ENCODE measurements around the gene RNF151.
"Not testable (repeated sequence)": the region's sequence is repeated elsewhere in the genome, so short reads cannot be mapped to it uniquely, and the experiment has no call there.

RNF151 gene

DNA sequence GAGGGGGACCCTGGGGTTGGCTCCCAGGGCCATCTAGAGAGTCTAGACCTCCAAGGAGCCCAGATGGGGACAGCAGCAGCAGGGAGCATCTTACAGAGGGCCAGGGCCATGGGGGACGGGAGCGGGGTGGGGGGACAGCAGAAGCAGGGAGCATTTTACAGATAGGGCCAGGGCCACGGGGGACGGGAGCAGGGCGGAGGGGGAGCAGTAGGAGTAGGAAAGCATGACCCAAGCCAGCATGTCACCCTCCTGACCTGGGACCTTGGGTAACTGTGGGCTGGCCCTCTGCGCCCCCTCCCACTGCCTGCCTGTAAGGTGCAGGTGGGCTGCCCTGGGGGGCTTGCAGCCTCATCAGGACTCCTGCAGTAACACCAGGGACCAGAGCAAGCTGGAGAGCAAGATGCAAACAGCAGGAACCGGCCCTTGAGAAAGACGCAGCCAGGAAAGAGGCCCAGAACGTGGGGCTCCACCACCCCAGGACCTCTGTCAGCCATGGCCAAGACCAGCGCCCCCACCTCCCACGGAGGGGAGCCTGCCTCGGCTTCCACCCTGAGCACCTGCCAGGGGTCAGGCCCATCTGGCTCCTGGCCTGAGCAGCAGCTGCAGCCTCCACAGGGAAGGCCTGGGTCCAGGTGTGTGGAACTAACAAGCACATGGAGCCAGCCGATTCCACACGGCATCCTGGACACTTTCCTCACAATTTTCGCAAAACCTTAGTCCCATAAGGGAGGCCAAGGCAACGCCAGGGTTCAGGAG, 40.6 kb downstream of the RNF151 start:
- no peak for DNase-seq (ENCODE audit: low read depth in 2 of 2)

DNA sequence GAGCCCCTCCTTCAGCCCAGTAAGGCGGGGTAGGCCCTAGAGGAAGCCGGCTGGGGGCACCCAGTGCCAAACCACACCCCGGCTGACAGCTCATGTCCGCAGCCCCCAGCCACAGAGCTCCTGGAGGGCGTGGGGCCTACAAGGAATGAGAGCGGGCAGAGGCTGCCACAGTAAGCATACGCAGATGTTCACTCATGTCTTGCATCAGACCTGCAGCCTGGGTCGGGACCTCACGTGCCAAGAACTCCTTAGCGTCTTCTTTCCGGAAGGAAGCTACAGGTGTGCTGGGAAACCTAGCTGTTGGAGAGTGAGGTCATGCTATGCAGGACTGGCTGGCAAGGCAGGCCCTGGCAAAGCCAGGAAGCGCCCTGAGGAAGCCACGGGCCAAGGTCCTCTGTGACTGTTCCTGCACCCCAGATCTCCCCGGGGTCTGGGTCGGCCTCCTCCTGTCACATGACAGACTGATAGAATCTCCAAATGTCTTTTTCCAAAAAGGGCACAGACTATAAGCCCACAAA, 41.4 kb downstream of the RNF151 start:
- no peak for DNase-seq (ENCODE audit: low read depth in 2 of 2)

DNA sequence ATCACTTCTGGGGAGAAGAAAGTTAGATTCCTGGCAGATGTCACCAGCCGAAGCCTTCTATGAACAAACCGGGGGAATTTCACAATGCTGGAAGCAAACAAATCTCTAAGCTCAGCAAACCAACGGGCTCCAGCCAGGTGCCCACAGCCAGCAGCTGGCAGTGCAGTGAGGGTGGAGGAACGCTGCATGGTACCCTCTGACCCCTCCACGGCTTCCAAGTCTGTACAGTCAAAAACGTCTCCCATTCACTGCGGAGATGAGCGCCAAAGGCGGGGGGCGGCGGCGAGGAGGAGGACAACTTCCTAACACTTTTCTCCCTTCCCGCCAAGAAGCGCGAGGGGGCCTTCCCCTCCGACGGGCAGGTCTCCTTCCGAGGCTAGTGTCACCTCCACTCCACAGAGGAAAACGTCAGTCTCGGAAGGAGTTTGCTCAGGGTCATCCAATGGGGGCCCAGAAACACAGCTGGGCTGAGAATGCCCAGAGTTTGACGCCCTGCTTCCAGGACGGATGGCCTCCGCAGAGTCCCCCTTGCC, 42.0 kb downstream of the RNF151 start:
- DNase-seq (ENCODE audit: low read depth in 2 of 2), result no peak

- no peak for DNase-seq (ENCODE audit: low read depth in 2 of 2)
Measured at GRCh38 chr16:2009164-2009711, 42.6 kb downstream of the RNF151 start.

DNA sequence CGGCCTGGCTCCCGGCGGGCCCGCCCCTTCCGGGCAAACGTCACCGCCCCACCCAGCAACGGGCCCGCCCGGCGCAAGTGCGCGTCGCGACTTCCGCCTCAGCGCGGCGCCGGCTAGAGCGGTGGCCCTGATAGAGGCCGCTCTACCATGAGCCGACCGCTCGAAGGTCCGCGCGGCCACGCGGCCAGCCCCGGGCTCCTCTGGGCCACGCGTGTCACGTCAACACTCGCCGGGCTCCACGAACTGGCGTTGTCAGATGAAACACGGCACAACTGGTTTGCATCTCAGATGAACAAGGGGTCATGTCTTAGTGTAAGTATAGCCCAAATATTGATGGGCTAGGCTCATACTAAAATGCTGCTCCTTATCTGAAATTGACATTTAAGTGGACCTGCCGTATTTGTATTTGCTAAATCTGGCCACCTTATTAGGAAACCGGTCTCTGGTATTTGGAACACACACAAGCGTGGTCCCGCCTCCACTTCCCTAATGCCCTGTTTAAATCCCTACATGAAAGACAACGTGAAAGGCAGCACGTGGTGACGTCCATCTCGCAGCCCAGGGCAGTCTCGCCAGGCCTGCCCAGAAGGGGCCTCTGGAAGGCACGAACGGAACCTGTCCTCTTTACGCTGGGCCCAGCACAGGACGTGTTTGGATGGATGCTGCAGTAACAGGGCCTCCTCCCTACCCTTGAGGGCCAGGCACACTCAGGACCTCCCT, 43.3 kb downstream of the RNF151 start, which contains the start of gene ZNF598:
Gene ZNF598, minus strand, starts transcription at position 31 of the 720 bp plus-strand sequence.
- DNase-seq (ENCODE audit: low read depth in 2 of 2), result peak; percentile 66 to 72

DNA sequence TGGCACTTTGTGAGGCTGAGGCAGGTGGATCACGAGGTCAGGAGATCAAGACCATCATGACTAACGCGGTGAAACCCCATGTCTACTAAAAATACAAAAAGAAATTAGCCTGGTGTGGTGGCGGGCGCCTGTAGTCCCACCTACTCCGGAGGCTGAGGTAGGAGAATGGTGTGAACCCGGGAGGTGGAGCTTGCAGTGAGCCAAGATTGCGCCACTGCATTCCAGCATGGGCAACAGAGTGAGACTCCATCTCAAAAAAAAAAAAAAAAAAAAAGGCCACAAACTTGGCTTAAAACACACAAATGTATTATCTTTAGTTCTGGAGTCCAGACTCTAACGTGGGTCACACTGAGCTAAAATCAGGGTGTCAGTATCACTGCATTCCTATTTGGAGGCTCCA, 45.1 kb downstream of the RNF151 start:
- not testable (repeated sequence) for DNase-seq (ENCODE audit: low read depth in 2 of 2)

DNA sequence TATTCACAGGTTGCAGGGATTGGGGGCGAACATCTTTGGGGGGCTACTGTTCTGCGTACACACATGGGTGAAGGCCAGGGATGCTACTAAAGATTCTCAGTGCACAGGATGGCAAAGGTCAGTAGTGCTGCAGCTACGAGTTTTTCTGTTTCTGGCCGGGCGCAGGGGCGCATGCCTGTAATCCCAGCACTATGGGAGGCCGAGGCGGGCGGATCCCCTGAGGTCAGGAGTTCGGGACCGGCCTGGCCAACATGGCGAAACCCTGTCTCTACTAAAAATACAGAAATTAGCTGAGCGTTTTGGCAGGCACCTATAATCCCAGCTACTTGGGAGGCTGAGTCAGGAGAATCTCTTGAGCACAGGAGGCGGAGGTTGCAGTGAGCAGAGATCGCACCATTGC, 46.9 kb downstream of the RNF151 start:
- no peak for DNase-seq (ENCODE audit: low read depth in 2 of 2)

GRCh38 chr16:2015117-2015946, 48.7 kb downstream of the RNF151 start:
- DNase-seq (ENCODE audit: low read depth in 2 of 2), result no peak

- no peak for DNase-seq (ENCODE audit: low read depth in 2 of 2)
Measured at GRCh38 chr16:2015947-2016208, 49.2 kb downstream of the RNF151 start.

DNA sequence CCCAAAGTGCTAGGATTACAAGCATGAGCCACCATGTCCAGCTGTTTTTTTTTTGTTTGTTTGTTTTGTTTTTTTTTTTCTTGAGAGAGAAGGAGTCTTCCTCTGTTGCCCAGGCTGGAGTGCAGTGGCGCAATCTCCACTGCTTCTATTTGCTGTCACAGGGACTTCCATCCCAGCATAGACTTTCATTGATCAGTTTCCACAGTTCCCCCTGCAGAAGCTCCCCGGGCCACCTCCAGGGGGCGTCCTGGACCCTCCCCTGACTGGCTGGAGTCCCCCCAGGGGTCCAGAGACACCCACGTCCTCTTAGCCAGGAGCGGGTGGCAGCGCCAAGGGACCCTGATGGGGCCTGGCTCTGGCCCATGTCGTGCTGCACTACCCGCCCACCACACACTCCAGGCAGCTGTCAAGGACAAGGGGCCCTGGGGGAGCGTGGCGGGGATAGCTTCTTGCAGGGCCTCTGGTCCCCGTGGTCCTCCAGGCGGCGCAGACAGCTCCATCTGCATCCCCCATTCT, 49.8 kb downstream of the RNF151 start:
- no peak for DNase-seq (ENCODE audit: low read depth in 2 of 2)

Measured in fibroblast of skin of left quadriceps (primary cell).